Measurements from ENCODE around the gene CHMP6. TPM values are rescaled to one million over a fixed set of nuclear protein-coding genes. Genes with fewer than 3 reads are reported as not detected.

The CHMP6 gene
- total RNA-seq = 12.5 TPM

GRCh38 chr17:80991645-80992076 is at the start of gene CHMP6:
TSS of gene CHMP6 (plus strand) at chr17:80991841. CDS start at chr17:80991919, 78 bp downstream.
- H3K36me3 ChIP-seq (ENCODE audit: control insufficient read depth in 3 of 3, insufficient read depth in 3 of 3, low read length in 3 of 3) = peaks cover 14 to 18% (median 16%) of the 10 kb centered on the region in 3 donors
- H3K4me1 ChIP-seq (ENCODE audit: control insufficient read depth in 3 of 3, insufficient read depth in 3 of 3, low read length in 3 of 3) = peaks cover 29 to 51% (median 37%) of the 10 kb centered on the region in 3 donors
- H3K4me3 ChIP-seq (ENCODE audit: low read length in 3 of 3) = peak within 1 kb of the TSS; percentile 72 to 93 (median 81)
- no peak within 1 kb of the TSS for H3K27ac ChIP-seq (ENCODE audit: low read depth, low read length)
- H3K9ac ChIP-seq (ENCODE audit: low read depth in 1 of 3, low read length in 3 of 3) = peak within 1 kb of the TSS; percentile 78 to 91 (median 83)
- no peaks in the 10 kb centered on the region for H3K27me3 ChIP-seq (ENCODE audit: control insufficient read depth in 3 of 3, insufficient read depth in 3 of 3, low read length in 3 of 3)
- H3K9me3 ChIP-seq (ENCODE audit: control insufficient read depth in 3 of 3, low read length in 3 of 3) = no peaks in the 10 kb centered on the region

- Histone ChIP-seq H3K27me3 (ENCODE audit: control insufficient read depth in 3 of 3, insufficient read depth in 3 of 3, low read length in 3 of 3) (no peaks in the 10 kb centered on the region), H3K4me1 (ENCODE audit: control insufficient read depth in 3 of 3, insufficient read depth in 3 of 3, low read length in 3 of 3) (peaks cover 10 to 17% (median 15%) of the 10 kb centered on the region in 3 donors), H3K36me3 (ENCODE audit: control insufficient read depth in 3 of 3, insufficient read depth in 3 of 3, low read length in 3 of 3) (peaks cover 14 to 25% (median 25%) of the 10 kb centered on the region in 3 donors), H3K4me3 (ENCODE audit: low read length in 3 of 3) (no peak overlapping the region), H3K27ac (ENCODE audit: low read depth, low read length) (no peak overlapping the region), H3K9ac (ENCODE audit: low read depth in 1 of 3, low read length in 3 of 3) (peak overlapping the region in 1 of 3 donors; percentile 40), H3K9me3 (ENCODE audit: control insufficient read depth in 3 of 3, low read length in 3 of 3) (no peaks in the 10 kb centered on the region)
Observed at GRCh38 chr17:80942423-80943345, 49.0 kb upstream of the CHMP6 start.

GRCh38 chr17:80943346-80944145 is 48.1 kb upstream of the CHMP6 start:
- H3K4me1 ChIP-seq (ENCODE audit: control insufficient read depth in 3 of 3, insufficient read depth in 3 of 3, low read length in 3 of 3) = peaks cover 10 to 17% (median 15%) of the 10 kb centered on the region in 3 donors
- no peaks in the 10 kb centered on the region for H3K9me3 ChIP-seq (ENCODE audit: control insufficient read depth in 3 of 3, low read length in 3 of 3)
- H3K36me3 ChIP-seq (ENCODE audit: control insufficient read depth in 3 of 3, insufficient read depth in 3 of 3, low read length in 3 of 3) = peaks cover 21 to 32% (median 28%) of the 10 kb centered on the region in 3 donors
- H3K9ac ChIP-seq (ENCODE audit: low read depth in 1 of 3, low read length in 3 of 3) = no peak overlapping the region
- H3K27me3 ChIP-seq (ENCODE audit: control insufficient read depth in 3 of 3, insufficient read depth in 3 of 3, low read length in 3 of 3) = no peaks in the 10 kb centered on the region
- H3K4me3 ChIP-seq (ENCODE audit: low read length in 3 of 3) = no peak overlapping the region
- no peak overlapping the region for H3K27ac ChIP-seq (ENCODE audit: low read depth, low read length)

- no peaks in the 10 kb centered on the region for H3K27me3 ChIP-seq (ENCODE audit: control insufficient read depth in 3 of 3, insufficient read depth in 3 of 3, low read length in 3 of 3)
- no peak overlapping the region for H3K4me3 ChIP-seq (ENCODE audit: low read length in 3 of 3)
- H3K9ac ChIP-seq (ENCODE audit: low read depth in 1 of 3, low read length in 3 of 3) = no peak overlapping the region
- no peaks in the 10 kb centered on the region for H3K9me3 ChIP-seq (ENCODE audit: control insufficient read depth in 3 of 3, low read length in 3 of 3)
- peaks cover 25 to 31% (median 26%) of the 10 kb centered on the region in 3 donors for H3K36me3 ChIP-seq (ENCODE audit: control insufficient read depth in 3 of 3, insufficient read depth in 3 of 3, low read length in 3 of 3)
- H3K4me1 ChIP-seq (ENCODE audit: control insufficient read depth in 3 of 3, insufficient read depth in 3 of 3, low read length in 3 of 3) = peaks cover 10 to 17% (median 15%) of the 10 kb centered on the region in 3 donors
- no peak overlapping the region for H3K27ac ChIP-seq (ENCODE audit: low read depth, low read length)
Observed at GRCh38 chr17:80944326-80944725, 47.3 kb upstream of the CHMP6 start.

- Histone ChIP-seq H3K9ac (ENCODE audit: low read depth in 1 of 3, low read length in 3 of 3) (no peak overlapping the region), H3K4me3 (ENCODE audit: low read length in 3 of 3) (no peak overlapping the region), H3K36me3 (ENCODE audit: control insufficient read depth in 3 of 3, insufficient read depth in 3 of 3, low read length in 3 of 3) (peaks cover 30 to 35% (median 31%) of the 10 kb centered on the region in 3 donors), H3K27me3 (ENCODE audit: control insufficient read depth in 3 of 3, insufficient read depth in 3 of 3, low read length in 3 of 3) (no peaks in the 10 kb centered on the region), H3K4me1 (ENCODE audit: control insufficient read depth in 3 of 3, insufficient read depth in 3 of 3, low read length in 3 of 3) (peaks cover 10 to 17% (median 15%) of the 10 kb centered on the region in 3 donors), H3K27ac (ENCODE audit: low read depth, low read length) (no peak overlapping the region), H3K9me3 (ENCODE audit: control insufficient read depth in 3 of 3, low read length in 3 of 3) (no peaks in the 10 kb centered on the region)
Observed at GRCh38 chr17:80945736-80946135, 45.9 kb upstream of the CHMP6 start.

GRCh38 chr17:80946449-80946848 is 45.2 kb upstream of the CHMP6 start:
- Histone ChIP-seq H3K4me3 (ENCODE audit: low read length in 3 of 3) (no peak overlapping the region), H3K9me3 (ENCODE audit: control insufficient read depth in 3 of 3, low read length in 3 of 3) (no peaks in the 10 kb centered on the region), H3K27ac (ENCODE audit: low read depth, low read length) (no peak overlapping the region), H3K9ac (ENCODE audit: low read depth in 1 of 3, low read length in 3 of 3) (no peak overlapping the region), H3K4me1 (ENCODE audit: control insufficient read depth in 3 of 3, insufficient read depth in 3 of 3, low read length in 3 of 3) (peaks cover 10 to 17% (median 15%) of the 10 kb centered on the region in 3 donors), H3K36me3 (ENCODE audit: control insufficient read depth in 3 of 3, insufficient read depth in 3 of 3, low read length in 3 of 3) (peaks cover 33 to 41% (median 34%) of the 10 kb centered on the region in 3 donors), H3K27me3 (ENCODE audit: control insufficient read depth in 3 of 3, insufficient read depth in 3 of 3, low read length in 3 of 3) (no peaks in the 10 kb centered on the region)

GRCh38 chr17:80947200-80947940 is 44.3 kb upstream of the CHMP6 start:
- Histone ChIP-seq H3K4me3 (ENCODE audit: low read length in 3 of 3) (no peak overlapping the region), H3K9ac (ENCODE audit: low read depth in 1 of 3, low read length in 3 of 3) (no peak overlapping the region), H3K36me3 (ENCODE audit: control insufficient read depth in 3 of 3, insufficient read depth in 3 of 3, low read length in 3 of 3) (peaks cover 36 to 41% (median 40%) of the 10 kb centered on the region in 3 donors), H3K27ac (ENCODE audit: low read depth, low read length) (no peak overlapping the region), H3K4me1 (ENCODE audit: control insufficient read depth in 3 of 3, insufficient read depth in 3 of 3, low read length in 3 of 3) (peaks cover 6 to 9% (median 8%) of the 10 kb centered on the region in 3 donors), H3K9me3 (ENCODE audit: control insufficient read depth in 3 of 3, low read length in 3 of 3) (no peaks in the 10 kb centered on the region), H3K27me3 (ENCODE audit: control insufficient read depth in 3 of 3, insufficient read depth in 3 of 3, low read length in 3 of 3) (no peaks in the 10 kb centered on the region)

- Histone ChIP-seq H3K27ac (ENCODE audit: low read depth, low read length) (no peak overlapping the region), H3K9ac (ENCODE audit: low read depth in 1 of 3, low read length in 3 of 3) (no peak overlapping the region), H3K36me3 (ENCODE audit: control insufficient read depth in 3 of 3, insufficient read depth in 3 of 3, low read length in 3 of 3) (peaks cover 34 to 45% (median 43%) of the 10 kb centered on the region in 3 donors), H3K9me3 (ENCODE audit: control insufficient read depth in 3 of 3, low read length in 3 of 3) (no peaks in the 10 kb centered on the region), H3K27me3 (ENCODE audit: control insufficient read depth in 3 of 3, insufficient read depth in 3 of 3, low read length in 3 of 3) (no peaks in the 10 kb centered on the region), H3K4me3 (ENCODE audit: low read length in 3 of 3) (no peak overlapping the region), H3K4me1 (ENCODE audit: control insufficient read depth in 3 of 3, insufficient read depth in 3 of 3, low read length in 3 of 3) (no peaks in the 10 kb centered on the region)
Observed at GRCh38 chr17:80948019-80948975, 43.3 kb upstream of the CHMP6 start.

Data from skeletal muscle tissue (tissue), 4 donors.